Measurements from ENCODE around the gene ZKSCAN1. TPM values are rescaled to one million over a fixed set of nuclear protein-coding genes. Genes with fewer than 3 reads are reported as not detected.

Gene ZKSCAN1
- total RNA-seq, 1 donor from 2014 or later = 33.3 TPM

- ATAC-seq = no peak
- intact Hi-C loops (cut with micrococcal nuclease) = no loop called here
- DNase-seq = no peak
Observed at GRCh38 chr7:100090527-100091410, 75.4 kb downstream of the ZKSCAN1 start.

Other genes starting within 250 kb of the ZKSCAN1 start
- gene CYP3A4, start 231.4 kb upstream of the ZKSCAN1 start, total RNA-seq = not detected
- not detected for gene CYP3A43, start 187.6 kb upstream of the ZKSCAN1 start, total RNA-seq
- gene OR2AE1, start 138.6 kb upstream of the ZKSCAN1 start, total RNA-seq = not detected
- 7.1 TPM for gene TRIM4, start 96.1 kb upstream of the ZKSCAN1 start, total RNA-seq
- gene GJC3, start 86.0 kb upstream of the ZKSCAN1 start, total RNA-seq = 0.30 TPM
- gene AZGP1, start 39.6 kb upstream of the ZKSCAN1 start, total RNA-seq = 70.9 TPM
- 7.7 TPM for gene ZSCAN21, start 34.2 kb downstream of the ZKSCAN1 start, total RNA-seq
- gene ZNF3, start 66.1 kb downstream of the ZKSCAN1 start, total RNA-seq = 15.6 TPM
- gene COPS6, start 73.4 kb downstream of the ZKSCAN1 start, total RNA-seq = 126 TPM
- gene MCM7, start 85.8 kb downstream of the ZKSCAN1 start, total RNA-seq = 23.9 TPM
- gene AP4M1, start 86.0 kb downstream of the ZKSCAN1 start, total RNA-seq = 15.3 TPM
- 31.9 TPM for gene TAF6, start 103.8 kb downstream of the ZKSCAN1 start, total RNA-seq
- 10.8 TPM for gene CNPY4, start 104.0 kb downstream of the ZKSCAN1 start, total RNA-seq
- 2.8 TPM for gene MBLAC1, start 111.4 kb downstream of the ZKSCAN1 start, total RNA-seq
- 104 TPM for gene LAMTOR4, start 133.3 kb downstream of the ZKSCAN1 start, total RNA-seq
- gene TRAPPC14, start 143.1 kb downstream of the ZKSCAN1 start, total RNA-seq = 6.8 TPM
- gene GAL3ST4, start 153.0 kb downstream of the ZKSCAN1 start, total RNA-seq = 2.0 TPM
- 0.35 TPM for gene GPC2, start 161.8 kb downstream of the ZKSCAN1 start, total RNA-seq
- gene STAG3, start 162.3 kb downstream of the ZKSCAN1 start, total RNA-seq = 0.74 TPM
- not detected for gene PVRIG, start 204.4 kb downstream of the ZKSCAN1 start, total RNA-seq